ENCODE results near the gene ARHGAP4. TPM values are rescaled to one million over a fixed set of nuclear protein-coding genes. Genes with fewer than 3 reads are reported as not detected.
A peak's percentile ranks its signal among the peaks of the same experiment; 100 is the strongest.

The ARHGAP4 gene
- polyA plus RNA-seq, 1 donor: 21.5 TPM

DNA sequence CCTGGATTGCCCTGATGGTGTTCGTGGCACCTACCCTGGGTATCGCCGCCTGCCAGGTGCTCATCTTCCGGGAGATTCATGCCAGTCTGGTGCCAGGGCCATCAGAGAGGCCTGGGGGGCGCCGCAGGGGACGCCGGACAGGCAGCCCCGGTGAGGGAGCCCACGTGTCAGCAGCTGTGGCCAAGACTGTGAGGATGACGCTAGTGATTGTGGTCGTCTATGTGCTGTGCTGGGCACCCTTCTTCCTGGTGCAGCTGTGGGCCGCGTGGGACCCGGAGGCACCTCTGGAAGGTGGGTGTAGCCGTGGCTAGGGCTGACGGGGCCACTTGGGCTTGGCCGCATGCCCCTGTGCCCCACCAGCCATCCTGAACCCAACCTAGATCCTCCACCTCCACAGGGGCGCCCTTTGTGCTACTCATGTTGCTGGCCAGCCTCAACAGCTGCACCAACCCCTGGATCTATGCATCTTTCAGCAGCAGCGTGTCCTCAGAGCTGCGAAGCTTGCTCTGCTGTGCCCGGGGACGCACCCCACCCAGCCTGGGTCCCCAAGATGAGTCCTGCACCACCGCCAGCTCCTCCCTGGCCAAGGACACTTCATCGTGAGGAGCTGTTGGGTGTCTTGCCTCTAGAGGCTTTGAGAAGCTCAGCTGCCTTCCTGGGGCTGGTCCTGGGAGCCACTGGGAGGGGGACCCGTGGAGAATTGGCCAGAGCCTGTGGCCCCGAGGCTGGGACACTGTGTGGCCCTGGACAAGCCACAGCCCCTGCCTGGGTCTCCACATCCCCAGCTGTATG lies 19.7 kb downstream of the ARHGAP4 start:
- DNase-seq (ENCODE audit: low read depth): no peak

DNA sequence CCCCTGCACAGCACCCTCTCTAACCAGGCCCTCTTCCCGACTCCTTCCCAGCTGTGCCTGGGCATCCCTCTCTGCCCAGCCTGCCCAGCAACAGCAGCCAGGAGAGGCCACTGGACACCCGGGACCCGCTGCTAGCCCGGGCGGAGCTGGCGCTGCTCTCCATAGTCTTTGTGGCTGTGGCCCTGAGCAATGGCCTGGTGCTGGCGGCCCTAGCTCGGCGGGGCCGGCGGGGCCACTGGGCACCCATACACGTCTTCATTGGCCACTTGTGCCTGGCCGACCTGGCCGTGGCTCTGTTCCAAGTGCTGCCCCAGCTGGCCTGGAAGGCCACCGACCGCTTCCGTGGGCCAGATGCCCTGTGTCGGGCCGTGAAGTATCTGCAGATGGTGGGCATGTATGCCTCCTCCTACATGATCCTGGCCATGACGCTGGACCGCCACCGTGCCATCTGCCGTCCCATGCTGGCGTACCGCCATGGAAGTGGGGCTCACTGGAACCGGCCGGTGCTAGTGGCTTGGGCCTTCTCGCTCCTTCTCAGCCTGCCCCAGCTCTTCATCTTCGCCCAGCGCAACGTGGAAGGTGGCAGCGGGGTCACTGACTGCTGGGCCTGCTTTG lies 20.5 kb downstream of the ARHGAP4 start:
- no peak for DNase-seq (ENCODE audit: low read depth)

DNA sequence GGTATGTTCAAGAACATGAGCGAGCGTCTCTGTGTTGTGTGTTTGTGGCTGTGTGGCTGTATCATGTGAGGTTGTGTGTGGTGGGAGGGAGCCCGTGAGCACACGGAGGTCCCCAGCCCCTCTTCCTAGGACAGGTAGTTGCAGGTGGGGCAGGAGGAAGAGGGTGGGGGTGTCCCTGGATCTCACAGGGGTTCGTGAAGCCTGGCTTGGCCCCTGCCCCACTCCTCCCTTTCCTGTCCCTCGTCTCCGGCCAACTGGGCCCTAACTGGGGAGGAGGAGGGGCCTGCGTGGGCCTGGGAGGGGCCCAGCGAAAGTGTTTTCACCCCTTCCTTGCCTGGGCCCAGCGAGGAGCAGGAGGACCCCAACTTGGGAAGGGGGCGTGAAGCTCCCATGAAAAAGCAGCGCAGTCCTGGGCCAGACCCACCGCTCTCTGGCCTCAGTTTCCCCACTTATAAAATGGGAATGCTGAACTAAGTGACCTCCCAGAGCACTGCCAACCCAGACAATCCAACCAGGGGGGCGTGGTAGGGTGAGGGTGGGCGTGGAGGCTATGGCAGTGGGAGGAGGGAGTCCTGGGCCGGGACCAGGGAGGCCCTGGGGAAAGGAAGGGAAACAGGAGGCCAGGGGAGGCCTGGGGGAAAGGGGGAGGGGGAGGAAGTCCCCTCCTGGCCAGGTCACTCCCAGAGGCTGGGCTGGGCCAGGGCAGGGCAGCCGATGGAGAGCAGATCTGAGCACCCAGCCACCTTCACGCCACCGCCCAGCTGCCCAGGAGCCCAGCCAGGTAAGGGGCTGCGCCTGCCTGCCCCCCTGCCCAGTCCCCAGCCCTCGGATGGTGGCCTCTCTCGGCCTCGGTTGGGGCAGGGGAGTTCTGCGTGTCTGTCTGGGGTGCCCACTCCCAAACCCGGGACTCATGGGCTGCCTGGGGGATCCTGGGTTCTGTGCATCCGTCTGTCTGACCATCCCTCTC lies 21.8 kb downstream of the ARHGAP4 start, which contains the start of gene AVPR2:
TSS of gene AVPR2 (plus strand) at position 683 of the 967 bp plus-strand sequence. CDS start 473 bp downstream, outside the sequence.
- DNase-seq (ENCODE audit: low read depth): no peak

DNA sequence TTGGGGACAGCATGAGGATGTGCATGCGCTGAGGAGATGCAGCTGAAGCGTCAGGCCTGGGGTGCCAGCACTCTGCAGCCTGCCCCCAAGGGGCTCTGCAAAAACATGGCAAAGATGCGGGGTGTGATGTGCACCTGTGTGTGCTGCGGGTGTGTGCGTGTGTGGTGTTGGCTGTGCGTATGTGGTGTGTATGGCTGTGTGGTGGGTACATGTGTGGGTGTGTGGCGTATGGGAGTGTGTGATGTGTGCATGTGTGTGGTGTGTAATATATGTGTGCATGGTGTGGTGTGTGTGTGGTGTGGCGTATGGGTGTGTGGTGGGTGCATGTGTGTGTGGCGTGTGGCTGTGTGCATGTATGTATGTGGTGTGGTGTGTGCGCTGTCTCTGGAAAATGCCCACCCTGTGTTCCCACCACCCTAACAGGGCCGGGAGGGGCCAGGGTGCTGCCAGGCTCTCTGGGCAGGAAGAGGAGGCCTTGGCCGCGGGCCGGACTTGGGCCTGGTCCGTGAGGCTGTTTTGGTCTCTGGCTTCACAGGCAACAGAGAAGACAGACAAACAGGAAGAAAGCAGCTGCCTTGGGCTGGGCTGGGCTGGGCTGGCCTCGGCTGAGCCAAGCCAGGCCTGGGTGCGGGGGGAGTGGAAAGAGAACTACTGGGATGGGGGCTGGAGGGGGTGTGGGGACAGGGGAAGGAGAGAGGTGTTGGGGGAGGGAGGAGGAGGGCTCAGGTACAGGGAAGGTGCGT lies 22.7 kb downstream of the ARHGAP4 start:
- DNase-seq (ENCODE audit: low read depth): no peak

DNA sequence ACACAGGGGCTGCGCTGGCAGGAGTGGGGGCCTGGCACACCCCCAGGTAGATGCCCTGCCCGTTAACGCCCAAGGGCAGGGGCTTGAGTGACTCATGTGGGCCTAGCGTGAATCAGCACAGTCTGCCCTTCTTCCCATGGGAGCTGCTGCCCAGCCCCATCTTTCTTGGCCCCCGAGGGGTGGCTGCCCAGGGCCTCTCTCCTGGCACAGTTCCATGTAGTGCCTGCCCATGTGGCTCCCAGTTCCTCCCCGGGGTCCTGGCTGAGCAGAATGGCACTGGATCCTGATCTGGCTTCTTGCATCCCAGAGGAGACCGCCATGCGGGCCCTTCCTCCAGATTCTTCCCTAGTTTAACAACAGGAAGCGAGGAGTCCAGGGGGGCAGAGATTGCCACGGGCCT lies 23.7 kb downstream of the ARHGAP4 start:
- no peak for DNase-seq (ENCODE audit: low read depth)

DNA sequence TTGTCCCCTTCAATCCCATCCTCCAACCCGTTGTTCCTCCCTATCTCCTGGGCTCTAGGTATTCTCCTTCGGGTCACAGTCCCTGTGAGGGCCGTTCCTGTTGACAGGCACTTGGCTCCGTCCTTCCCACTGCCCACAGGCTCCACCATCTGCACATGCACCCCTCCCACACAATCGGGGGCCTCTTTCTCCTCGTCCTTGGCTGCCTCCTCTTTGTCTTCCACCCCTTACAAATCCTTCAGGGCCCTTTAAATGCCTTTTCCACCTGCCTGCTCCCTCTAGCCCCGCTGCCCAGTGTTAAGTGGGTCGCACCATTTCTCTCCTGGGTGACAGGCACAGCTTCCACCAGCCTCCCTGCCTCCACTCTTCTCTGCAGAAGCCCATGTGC lies 24.3 kb downstream of the ARHGAP4 start:
- DNase-seq (ENCODE audit: low read depth): no peak

DNA sequence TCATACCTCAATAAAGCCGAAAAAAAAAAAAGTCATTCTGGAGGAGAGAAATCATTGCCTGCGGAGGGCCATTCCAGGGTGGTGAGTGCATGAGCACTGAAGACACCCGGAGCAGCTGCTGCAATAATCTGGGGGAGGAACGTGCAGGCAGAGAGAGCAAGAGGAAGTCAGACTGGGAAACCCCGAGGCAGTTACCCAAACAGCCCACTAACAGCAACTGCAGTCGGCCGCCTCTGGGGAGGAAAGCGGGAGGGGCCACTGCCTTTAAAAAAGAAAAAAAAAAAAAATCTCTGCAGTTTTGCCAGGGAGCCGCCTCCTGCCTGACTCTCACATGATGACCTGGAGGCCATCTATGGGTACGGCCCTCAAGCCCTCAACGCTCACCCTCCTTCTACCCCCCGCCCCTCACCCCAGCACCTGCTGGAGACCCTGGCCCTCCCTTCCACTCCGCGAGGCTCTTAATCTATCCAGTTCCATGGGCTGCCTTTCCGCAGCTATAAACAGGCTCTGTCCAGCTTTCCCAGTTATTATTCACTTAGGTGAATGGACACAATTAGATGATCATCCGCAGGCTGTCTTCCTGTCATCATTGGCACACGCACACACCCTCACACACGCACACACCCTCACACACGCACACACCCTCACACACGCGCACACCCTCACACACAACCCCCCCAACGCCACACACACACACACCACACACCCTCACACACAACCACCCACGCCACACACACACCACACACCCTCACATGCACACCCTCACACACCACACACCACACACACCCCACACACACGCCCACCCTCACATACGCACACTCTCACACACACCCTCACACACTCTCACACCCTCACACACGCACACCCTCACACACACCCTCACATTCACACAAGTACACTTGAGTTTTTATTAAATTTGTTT lies 25.0 kb downstream of the ARHGAP4 start:
- DNase-seq (ENCODE audit: low read depth): peak; percentile 44

DNA sequence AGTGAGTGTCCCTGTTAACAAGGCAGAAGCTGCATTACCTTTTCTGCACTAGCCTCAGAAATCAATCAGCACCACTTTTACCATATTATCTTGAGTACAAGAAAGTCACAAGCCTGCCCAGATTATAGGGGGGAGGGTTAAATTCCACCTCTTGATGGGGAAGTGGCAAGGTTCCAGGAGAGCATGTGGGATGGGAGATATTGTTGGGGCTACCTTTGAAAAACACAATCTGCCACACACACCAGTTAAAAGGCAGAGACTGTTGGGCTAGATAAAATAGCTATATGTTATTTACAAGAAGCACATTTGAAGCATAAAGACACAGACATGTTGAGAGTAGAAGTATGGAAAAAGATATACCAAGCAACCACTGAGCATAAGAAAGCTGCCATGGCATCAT lies 28.2 kb downstream of the ARHGAP4 start:
- no peak for DNase-seq (ENCODE audit: low read depth)

DNA sequence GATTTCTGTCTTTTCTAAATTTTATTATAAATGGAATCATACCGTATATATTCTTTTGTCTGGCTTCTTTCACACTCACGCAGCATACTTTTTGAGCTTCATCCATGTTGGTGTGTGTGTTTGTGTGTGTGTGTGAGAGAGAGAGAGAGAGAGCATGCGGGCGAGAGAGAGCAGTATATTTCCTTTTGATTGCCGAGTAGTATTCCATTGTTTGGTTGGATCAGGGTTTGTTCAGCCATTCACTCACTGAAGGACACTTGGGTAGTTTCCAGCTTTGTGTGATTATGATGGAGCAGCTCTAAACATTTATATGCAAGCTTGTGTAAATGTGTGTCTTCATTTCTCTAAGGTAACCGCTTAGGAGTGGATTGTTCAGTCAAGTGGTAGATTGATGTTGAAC lies 36.9 kb downstream of the ARHGAP4 start:
- DNase-seq (ENCODE audit: low read depth): no peak

DNA sequence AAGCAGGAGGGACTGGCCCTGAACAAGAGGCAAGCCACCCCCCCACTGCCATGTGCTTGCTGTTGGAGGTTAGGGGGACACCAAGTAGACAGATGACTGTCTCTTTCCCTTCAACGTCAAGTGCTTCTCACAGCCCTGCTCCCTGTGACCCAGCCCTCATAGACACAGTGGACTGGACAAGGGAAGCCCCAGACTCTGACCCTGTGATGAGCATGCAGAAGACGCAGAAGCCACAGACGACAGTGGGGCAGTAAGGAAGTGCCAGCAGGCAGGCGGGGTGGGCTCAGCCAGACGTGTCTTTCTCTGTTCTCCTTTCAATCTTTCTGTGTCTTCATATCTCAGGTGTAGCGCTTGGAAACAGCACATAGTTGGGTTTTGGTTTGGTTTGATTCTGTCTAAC lies 37.7 kb downstream of the ARHGAP4 start:
- DNase-seq (ENCODE audit: low read depth): no peak

DNA sequence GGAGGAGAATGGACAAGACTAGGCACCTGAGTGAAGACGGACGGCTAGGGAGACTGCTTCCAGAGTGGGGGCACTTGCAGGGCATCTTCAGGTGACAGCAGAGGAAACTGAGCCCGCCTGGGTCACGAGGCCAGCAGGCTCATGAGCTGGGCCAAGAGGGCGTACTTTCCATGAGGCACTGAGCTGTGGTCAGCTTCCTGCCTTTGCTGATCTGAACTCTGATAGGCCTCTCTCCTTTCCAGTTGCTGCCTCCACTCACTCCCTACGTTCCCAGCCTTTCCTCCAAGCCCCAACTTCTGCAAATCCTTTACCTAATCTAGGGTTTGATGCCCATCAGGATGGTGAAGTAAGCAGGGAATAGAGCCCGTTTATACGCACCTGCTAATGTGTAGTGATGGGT lies 38.7 kb downstream of the ARHGAP4 start:
- no peak for DNase-seq (ENCODE audit: low read depth)

DNA sequence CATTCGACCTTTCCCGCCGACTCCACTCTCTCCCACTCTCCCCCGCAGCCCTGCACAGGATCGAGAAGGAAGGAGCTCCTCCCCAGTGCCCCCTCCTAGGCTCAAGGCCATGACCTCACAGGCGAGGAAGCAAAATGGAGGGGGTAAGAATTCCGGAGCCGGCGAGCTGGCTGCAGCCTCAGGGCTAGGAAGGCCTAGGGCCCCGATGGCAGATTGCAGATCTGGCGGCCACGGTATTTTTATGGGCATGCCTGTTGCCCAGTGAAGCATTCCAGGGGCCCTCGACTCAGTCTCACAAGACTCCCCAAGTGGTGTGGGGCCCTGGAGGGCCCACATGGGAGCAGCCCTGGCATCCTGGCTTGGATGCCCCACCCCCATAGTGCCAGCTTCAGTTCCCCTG lies 39.1 kb downstream of the ARHGAP4 start:
- DNase-seq (ENCODE audit: low read depth): no peak

DNA sequence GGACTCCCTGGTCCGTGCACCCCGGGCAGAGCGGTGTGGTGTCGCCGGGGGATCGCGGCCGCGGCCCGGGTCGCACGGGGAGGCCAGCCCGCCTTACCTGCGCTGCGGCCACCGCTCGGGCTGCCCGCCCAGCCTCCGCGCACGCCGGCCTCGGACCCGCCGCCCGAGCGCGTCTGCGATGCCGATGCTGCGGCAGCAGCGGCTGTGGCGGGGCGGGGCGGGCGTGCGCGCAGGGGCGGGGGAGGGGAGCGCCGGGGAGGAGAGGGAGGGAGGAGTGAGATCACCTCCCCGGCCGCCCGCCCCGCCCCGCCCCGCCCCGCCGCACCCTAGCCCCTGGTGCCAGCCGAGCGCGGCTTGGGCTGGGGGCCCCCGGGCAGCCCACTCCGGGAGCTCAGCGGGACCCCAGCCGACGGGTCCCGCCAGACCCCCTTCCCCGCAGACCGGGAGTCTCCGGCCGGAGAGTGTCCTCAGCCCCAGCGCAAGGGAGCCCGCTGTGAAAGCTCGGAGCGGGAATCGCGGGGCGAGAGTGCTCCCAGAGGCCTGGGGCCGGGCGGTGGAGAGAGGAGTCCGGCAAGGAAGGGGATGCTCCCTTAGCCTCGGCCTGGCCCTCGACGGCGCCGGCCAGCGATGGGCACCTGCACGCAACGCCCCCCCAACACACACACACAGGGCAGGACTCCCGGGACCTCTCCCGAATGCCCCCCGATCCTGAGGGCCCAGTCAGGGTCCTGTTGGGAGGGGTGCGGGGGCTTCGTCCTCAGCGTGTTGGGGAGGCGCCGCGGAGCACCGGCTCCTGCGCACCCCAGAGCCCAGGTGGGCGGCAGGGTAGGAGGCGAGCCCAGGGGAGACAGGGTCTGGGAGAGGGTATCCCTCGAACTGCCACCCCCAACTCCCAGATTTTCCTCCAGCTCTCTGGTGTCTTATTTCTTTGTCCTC lies 39.8 kb downstream of the ARHGAP4 start, which contains the start of gene L1CAM:
TSS of gene L1CAM (minus strand) at position 206 of the 936 bp plus-strand sequence. CDS start 10,337 bp downstream, outside the sequence.
- DNase-seq (ENCODE audit: low read depth): no peak

DNA sequence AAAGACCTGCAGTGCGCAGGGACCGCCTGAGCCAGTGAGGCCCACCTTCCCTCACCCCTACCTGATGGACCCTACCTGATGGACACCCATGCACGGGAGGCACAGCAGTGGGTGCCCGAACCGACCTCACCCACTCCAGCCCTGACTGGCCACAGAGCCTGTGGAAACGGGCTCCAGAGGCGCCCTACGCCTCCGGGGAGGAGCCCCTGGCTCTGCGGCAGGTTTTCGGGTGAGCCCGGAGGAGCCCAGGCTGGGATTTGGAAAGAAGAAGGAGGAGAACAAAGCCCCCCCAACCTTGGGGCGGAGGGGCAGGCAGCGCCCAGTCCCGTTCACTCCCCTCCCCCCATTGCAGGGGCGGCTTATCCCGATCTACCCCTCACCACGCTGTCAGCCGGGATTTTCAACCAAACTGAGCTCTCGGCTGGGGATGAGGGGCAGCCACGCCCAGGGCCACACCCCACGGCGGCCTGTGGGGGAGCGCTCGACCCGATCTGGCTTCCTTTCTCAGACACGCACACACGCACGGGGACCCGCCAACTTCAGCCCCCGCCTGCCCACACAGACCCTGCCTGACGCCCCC lies 40.8 kb downstream of the ARHGAP4 start:
- no peak for DNase-seq (ENCODE audit: low read depth)

DNA sequence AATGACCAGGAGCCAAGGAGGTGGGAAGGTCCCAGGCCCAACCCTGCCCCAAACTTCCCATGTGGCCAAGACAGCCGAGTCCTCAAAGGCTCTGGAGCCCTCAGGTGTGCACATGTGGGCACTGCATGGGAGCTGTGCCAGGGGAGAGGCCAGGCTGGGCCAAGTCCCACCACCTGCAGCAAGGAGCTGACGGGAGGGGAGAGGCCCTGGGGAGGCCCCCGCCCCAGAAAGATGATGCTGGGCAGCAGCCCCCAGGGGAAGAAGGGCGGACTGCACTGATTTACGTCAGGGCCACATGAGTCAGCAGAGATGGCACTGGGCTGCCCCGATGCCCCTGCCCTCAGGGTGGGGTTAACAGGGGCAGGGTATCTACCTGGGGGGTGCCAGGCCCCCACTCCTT lies 41.5 kb downstream of the ARHGAP4 start:
- DNase-seq (ENCODE audit: low read depth): no peak

DNA sequence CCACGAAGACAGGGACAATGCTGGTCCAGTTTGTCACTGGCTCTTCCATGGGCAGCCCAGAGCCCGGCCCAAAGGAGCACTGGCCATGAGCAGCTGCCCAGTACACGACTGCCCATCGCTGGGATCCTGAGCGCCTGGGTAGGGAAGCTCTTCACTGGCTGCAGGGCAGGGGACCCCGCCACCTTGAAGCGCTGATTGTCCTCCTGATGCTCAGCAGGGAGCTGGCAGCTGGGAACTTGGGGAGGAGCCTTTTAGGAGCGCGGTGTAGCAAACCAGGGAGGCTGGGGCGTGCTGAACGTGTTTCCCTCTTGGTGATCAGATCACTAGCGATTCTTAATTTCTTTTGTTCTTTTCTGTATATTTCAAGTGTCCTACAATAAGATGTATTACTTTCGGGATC lies 41.9 kb downstream of the ARHGAP4 start:
- DNase-seq (ENCODE audit: low read depth): no peak

DNA sequence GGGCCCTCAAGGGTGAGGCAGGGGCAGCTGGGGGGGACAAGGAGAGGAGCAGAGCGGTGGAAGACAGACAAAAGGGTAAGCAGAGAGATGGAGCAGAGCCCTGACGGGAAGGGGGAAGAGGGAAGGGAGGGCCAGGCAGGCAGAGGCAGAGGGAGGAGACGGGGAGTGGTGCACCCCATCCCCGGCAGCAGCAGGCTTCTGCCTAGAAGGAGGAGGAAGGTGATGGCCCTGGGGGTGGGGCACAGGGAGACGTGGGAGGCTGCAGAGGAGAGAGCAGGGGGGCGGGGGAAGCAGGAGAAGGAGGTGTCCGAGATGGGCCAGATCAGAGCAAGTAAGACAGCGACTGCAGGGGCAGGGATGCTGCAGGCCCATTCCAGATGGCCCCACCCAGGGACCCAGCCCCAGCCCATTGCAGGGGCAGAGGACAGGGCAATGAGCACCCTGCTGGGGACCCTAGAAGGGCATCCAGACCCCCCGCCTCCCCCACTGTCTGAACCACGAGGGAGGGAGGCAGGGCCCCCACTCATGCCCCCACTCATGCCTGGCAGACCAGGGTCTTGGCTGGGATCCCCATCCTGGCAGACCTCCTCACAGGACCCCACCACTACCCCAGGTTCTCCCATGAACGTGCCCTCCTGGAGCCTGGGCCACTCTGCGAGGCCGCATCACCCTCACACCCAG lies 42.8 kb downstream of the ARHGAP4 start:
- no peak for DNase-seq (ENCODE audit: low read depth)

DNA sequence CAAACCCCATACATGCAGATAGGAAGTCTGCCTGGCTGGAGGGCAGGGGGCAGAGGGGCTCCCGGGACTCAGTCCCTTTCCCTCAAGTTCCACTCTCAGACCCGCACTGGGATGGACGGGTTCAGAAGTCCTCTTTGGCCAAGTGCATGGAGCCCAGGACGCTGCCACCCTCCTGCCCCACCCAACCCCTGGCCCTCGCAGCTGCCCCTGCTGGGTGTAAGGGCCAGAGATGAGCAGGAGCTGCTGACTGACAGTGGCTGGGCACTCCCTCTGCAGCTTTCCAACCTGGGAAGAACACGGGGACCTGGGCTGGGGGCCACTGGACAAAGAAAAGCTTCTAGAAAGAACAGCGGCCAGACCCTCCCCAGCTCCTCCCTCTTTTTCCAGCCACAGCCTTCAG lies 43.5 kb downstream of the ARHGAP4 start:
- DNase-seq (ENCODE audit: low read depth): no peak

Measured in forelimb muscle (tissue), 1 donor.